Left hindlimb (tissue), 1 donor: ENCODE data around the gene EIF2B1.
"Not testable (repeated sequence)": the region's sequence is repeated elsewhere in the genome, so short reads cannot be mapped to it uniquely, and the experiment has no call there.

Source experiments
- DNase-seq: peaks from one replicate; pipeline ENCODE4 v3.0.0-alpha.2; 2018

The EIF2B1 gene

DNA sequence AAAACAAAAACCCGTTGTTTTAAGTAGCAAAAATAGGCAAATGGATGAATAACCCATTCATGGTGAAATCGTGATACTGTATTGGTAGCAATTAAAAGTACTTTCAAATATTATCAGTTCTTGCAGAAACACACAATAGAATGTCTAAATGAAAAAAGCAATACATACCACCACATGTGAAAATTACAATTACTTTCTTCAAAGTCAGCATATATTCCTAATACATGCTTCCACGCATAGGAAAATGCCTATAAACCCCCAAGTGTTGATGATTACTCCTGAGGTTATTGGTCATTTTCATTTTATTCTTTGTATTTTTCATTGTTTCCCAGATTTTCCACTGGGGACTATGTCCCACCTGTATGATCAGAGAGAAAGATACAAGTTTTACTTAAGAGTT, 16.3 kb downstream of the EIF2B1 start:
- no peak for DNase-seq

DNA sequence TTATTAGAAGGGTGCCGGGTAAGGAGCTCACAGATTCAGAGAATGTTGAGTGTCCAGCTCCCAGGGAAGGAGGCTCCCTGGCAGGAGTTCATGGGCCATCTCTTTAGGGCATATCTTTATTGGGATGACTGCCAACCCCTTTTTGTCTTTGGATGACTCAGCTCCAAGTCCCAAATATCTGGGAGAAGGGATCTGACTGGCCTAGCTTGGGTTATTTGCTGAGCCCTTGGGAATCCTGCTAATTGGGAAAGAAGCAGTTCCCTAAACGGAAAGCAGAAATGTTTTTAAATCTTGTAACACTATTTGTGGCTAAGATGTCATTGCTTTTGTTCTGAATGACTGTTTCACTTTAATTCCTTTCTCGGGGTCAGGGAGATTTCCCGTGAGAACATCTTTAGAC, 19.0 kb downstream of the EIF2B1 start:
- DNase-seq, result no peak

DNA sequence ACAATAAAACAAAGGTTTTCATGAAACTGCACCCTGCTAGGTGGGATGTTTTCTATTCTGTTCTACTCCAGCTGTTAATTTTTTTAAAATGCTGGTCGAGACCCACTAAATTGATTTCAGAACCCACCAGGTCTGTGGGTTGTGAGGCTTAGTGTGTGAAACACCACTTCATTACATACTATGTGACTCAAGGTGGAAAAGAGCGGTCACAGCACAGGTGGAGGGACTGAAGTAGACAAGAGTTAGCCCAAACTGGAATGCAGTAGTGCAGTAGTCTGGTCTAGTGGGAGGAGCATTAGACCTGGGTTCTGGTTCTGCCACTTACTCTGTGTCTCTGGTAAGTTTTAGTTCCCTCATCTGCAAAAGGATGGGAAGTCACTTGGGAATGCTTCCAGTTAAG, 19.4 kb downstream of the EIF2B1 start:
- no peak for DNase-seq

DNA sequence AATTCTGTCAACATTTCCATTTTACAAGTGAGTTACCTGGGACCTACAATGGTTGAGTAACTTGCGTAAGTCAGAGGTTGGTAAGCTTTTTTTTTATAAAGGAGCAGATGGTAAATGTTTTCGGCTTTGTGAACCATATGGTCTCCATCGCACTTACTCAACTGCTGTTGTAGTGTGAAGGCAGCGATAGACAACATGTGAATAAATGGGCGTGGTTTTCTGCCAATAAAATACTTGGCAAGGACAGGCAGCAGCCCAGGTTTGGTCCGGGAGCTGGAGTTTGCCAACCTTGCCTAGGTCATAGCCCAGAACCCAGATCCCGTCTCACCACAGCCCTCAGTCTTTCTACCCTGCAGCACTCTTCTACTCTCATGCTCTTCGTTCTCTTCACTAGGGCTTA, 25.3 kb downstream of the EIF2B1 start:
- DNase-seq, result no peak

DNA sequence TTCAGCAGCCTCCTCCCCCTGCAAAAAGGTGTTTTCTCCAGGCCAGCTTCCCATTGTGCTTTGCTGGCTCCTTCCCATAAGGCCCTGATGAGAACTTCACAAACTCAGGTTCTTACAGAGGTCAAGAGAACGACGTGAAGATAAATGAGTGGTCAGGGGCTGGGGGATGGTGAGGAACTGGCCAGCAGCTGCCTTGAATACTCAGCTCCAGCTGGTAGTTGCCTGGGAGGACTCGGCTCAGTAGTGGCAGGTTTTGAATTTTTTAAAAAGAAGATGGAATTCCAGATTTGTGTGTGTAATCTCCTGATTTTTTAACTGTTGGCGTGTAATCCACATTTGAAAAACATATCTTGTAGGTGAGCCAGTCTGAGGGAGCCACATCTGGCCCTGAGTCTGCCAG, 25.7 kb downstream of the EIF2B1 start:
- DNase-seq, result no peak

DNA sequence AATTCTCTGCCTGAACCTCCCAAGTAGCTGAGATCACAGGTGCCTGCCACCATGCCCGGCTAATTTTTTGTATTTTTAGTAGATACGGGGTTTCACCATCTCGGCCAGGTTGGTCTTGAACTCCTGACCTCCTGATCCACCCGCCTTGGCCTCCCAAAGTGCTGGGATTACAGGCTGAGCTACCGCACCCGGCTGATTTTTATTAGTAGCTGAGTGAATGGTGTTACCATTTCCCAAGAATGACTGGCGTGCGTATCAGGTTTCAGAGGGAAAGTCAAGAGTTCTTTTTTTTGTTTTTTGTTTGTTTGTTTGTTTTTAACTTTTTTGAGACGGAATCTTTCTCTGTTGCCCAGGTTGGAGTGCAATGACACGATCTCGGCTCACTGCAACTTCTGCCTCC, 30.0 kb downstream of the EIF2B1 start:
- not testable (repeated sequence) for DNase-seq

DNA sequence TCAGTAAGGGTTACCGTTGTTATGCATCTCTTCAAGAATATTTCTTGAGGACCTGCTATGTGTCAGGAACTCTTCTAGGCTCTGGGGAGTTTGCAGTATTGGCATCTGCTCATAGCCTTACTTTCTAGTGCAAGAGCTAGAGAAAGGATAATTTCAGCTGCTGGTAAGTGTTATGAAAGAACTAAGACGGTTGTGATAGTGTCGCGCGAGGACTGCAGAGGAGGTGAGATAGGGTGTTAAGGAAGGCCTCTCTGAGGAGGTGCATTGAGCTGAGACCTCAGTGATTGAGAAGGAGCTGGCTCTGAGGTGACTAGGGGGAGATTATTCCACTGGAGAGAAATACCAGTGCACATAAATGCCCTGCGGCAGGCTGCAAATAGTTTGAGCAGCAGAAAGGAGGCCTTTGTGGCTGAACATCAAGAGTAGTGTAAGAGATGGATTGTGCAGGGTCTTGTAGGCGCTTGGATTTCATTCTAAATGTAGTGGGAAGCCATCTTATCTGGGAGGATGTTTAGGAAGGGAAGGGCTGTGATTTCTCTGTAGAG, 30.8 kb downstream of the EIF2B1 start:
- no peak for DNase-seq

DNA sequence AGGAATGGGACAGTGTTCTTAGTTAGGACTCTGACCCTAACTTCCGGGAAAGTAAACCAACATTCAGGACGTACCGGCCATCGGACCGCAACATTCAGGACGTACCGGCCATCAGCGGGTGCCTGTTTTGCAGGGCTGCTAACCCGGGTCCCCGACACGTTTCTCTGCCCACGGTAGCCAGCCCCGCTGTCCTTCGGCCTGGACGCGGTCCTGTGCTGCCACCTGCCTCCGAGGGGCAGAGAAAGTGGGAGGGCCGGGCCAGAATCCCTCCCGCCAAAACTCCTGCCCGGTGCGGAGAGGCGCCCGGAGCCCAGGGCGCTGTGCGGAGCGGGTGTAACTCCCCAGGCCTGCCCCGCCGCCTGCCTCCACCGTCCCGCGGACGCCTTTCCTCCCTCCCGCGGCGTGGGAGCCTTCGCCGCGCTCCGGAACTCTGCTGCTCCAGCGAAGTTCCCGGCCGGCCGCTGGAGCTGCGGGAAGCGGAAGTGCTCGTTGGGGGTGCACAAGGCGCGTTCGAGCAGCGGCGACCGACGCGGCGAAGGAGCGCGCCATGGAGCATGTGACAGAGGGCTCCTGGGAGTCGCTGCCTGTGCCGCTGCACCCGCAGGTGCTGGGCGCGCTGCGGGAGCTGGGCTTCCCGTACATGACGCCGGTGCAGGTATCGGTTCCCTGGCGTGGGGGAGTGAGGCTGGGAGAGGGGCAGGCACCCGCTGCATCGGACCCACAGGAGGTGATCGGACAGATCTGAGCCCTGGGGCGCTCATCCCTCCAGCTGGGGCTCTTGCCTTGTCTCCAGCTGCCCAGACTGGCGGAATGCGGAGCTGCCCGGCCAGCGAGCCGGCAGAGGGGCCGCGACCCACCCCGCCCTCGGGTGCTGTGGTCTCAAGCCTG, 31.6 kb downstream of the EIF2B1 start, which contains the start of gene DDX55:
TSS of gene DDX55 (plus strand) at position 498 of the 888 bp plus-strand sequence. CDS start at position 548, 50 bp downstream.
- peak; percentile 86 for DNase-seq

DNA sequence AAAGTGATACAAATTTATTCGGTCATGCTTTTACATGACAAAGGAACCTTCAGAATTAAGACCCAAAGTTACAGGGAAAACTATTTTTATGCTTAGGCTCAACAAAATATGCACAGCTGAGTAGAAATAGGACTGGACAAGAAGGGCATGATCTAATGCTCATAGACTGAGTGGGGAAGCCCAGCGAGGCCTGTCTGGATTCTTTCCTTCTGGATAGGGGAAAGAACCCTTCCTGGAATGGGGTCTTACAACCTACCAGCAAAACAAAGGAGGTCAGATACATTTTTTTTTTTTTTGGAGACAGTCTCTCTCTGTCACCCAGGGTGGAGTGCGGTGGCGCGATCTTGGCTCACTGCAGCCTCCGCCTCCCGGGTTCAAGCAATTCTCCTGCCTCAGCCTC, 33.8 kb downstream of the EIF2B1 start:
- DNase-seq, result no peak

DNA sequence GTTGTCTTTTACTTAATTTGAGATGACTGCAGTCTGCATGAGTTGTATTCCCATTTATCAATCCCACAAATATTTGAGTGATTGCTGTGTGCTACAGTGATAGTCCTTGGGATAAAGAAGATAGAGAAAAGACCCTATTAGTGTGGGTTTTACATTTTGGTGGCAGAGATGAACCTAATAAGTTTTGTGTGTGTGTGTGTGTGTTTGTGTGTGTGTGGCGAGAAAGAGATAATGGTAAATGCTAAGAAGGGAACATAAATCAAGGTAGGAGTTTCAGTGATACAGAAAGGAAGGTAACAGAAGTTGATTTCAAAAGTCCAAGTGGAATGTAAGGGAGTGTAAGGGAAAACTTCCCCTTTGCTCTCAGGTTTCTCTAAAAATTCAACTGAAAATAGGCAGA, 34.2 kb downstream of the EIF2B1 start:
- no peak for DNase-seq

DNA sequence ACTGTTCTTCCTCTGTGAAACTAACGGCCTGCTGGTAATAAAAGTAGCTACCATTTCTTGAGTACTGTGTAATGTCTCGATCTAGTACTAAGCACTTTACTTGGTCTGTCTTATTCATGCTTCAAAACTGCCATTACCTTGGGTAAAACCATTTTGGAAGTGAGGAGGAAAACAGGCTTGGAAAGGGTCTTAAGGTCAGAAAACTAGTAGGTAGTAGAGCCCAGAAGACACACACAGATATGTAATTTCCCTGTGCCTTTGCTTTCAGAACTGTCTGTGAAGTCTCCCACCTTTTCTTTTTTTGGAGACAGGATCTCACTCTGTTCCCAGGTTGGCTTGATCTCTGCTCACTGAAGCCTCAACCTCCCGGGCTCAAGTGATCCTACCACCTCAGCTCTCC, 35.0 kb downstream of the EIF2B1 start:
- no peak for DNase-seq

DNA sequence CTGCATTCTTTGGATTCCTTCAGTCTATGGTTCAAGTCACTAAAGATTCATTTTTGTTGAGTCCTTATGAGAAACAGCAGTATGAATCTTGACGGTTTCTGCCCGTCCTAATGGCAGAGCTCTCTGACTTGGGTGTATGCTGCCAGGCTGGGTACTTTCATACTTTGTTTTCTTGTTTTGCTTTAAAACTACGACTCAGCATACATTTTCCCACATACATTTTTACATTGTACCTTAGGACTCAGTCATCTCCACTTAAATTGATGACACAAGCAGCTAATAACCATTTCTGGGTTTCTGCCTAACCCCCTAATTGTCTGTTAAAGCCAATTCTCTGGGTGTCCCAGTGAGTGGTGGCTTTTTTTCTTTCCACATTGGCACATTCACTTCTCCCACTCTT, 36.4 kb downstream of the EIF2B1 start:
- no peak for DNase-seq

DNA sequence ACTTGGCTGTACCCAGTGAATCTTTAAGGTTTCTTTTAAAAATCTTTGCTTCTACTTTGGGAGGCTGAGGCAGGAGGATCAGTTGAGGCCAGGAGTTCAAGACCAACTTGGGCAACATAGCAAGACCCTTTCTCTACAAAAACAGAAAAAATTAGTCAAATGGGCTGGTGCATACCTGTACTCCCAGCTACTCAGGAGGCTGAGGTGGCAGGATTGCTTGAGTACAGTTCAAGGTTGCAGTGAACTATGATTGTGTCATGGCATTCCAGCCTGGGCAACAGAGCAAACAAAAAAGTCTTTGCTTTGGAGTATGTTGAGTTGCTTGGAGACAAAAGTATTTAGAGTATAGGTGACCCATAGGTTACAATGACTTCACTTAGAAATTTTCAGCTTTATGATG, 37.8 kb downstream of the EIF2B1 start:
- DNase-seq, result no peak

DNA sequence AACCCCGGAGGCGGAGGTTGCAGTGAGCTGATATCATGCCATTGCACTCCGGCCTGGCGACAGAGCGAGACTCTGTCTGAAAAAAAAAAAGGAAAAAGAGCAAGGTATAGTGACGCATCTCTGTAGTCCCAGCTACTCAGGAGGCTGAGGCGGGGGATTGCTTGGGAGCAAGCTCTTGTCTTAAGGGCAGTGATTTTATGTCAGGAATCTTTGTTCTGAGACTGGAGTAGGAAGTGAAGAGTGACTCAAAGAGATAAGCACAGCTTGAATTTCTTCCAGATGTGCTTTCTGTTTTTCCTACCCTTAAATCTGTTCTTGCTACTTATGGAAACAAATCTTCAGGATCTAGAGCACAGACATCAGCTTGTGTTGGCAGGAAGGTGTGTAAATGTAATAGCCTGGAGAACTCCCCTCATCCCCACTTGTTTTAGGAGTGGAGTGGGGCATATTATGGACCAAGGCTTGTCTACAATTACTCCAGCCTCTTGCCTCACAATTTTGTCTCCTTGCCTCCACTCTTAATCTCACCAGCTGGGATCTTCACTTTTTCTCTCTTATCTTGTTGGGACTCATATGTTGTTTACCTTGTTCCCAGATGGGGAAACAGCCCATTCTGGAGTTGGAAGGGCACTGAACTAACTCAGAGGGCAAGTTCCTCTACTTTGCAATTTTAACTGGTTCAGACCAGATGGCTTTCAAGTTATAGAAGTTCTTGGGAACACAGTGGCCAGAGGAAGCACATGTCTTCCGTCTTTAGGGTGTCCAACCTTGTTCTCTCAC, 41.6 kb downstream of the EIF2B1 start:
- no peak for DNase-seq

DNA sequence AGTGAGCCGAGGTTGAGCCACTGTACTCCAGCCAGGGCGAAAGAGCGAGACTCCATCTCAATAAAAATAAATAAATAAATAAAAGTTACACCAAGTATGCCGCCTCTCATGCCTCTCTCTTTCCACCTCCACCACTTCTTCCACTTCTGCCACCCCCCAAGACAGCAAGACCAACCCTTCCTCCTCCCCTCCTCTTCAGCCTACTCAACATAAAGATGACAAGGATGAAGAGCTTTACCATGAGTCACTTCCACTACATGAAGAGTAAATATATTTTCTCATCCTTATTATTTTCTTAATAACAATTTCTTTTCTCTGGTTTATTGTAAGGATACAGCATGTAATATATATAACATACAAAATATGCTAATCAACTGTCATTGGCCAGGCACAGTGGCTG, 52.7 kb downstream of the EIF2B1 start:
- no peak for DNase-seq

DNA sequence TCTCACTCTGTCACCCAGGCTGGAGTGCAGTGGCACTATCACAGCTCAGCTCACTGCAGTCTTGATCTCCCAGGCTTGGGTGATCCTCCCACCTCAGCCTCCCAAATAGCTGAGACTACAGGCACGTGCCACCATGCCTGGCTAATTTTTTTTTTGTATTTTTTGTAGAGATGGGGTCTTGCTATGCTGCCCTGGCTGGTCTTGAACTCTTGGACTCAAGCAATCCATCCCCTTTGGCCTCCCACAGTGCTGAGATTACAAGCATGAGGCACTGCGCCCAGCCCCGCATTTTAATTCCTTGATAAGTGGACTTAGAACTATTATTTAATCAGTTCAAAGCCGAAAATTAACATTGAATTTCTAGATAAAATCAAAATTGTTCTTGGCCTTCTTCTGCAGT, 54.7 kb downstream of the EIF2B1 start:
- DNase-seq, result not testable (repeated sequence)

DNA sequence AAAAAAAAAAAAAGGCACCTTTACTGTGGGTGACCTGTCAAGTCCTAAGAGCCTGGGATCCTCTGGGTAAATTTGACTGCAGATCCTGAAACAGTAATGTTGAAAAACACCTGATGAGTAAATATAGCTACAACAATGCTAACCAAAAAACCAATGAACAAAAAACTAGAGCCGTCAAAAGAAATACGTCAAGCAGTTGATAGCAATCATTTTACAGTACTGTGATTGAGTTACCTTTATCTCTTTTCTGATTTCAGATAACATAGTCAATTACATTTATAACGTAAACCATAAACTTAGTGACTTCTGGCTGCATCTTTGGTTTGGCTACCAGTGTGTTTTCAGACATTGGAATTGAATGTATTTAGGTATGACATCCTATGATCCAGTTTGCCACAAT, 55.2 kb downstream of the EIF2B1 start:
- no peak for DNase-seq

DNA sequence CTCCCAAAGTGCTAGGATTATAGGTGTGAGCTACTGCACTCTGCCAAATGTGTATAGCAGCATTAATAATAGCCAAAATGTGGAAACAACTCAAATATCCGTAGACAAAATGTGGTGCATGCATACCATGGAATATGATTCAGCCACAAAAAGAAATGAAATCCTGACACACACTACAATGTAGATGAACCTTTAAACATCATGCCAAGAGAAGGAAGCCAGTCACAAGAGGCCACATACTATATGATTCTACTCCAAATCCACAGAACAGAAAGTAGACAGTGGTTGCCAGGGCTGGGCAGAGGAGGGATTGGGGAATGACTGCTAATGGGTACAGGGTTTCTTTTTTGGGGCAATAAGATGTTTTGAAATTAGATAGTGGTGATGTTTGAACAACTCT, 56.9 kb downstream of the EIF2B1 start:
- no peak for DNase-seq

DNA sequence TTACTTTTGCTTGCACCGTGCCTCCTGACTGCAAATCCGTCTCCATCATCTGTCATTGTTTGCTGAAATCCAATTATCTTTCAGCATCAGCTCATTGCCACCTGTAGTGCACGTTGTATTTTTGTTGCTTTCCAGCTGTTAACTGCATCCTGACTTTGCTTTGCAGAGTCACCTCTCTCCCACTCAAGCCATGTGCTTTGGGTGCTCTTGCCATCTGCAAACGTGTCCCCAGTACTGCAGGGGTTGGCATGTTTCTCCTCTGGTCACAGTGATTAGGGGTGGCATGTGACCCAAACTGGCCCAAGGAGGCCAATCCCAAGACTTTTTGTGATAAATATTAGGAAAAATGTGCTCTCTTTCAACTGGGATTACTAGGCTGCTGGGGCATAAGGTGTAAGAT, 59.6 kb downstream of the EIF2B1 start:
- no peak for DNase-seq

DNA sequence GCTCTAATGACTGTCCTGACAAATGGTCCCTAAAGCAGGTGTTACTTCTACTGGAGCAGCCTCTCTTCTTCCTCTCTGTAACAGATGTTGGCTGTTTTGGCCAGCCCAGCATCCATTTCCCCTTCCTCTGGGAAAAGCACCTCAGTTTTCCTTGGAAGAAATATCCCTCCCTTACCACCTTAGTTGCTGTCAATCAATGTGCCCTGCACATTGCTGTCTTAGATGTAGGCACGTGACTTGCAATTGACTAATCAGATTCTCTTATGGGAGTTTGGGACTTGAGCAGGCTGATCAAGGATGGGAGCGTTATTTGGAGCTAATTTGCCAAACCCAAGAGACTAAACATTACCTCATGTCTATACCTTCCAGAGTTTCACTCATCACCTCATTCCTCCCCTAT, 61.1 kb downstream of the EIF2B1 start:
- DNase-seq, result no peak

DNA sequence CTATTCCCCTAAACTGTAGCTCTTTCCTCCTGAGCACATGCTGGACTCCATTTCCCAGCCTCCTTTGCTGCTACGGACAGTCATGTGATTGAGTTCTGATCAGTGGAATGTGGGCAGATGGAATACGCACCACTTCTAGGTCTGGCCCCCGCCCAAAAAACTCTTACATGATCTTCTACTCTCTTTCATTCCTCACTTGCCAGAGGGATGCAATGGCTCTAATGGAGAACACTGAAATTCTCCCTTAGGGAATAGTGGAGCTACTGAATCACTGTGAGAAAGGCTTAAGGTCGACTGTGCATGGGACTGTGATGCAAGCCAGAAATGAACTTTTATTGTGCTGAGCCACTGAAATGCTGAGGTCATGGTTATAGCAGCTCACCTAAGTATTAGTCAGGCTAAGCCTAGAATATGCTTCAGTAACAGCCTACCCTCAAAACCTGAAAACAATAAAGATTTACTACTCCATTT, 62.1 kb downstream of the EIF2B1 start:
- DNase-seq, result no peak
